Ishikawa (cell line): ENCODE results near the gene WNT3A.

Experiments
- CEBPB ChIP-seq: IDR thresholded peaks from 2 replicates; pipeline ENCODE4 v1.6.1; 2012
- CREB1 ChIP-seq: IDR thresholded peaks from 2 replicates; pipeline ENCODE4 v1.6.1; 2012; ENCODE audit warnings: low read depth
- EGR1 ChIP-seq: IDR thresholded peaks from 2 replicates; pipeline ENCODE4 v1.6.1; 2012
- EP300 ChIP-seq: IDR thresholded peaks from 2 replicates; pipeline ENCODE4 v1.6.1; 2012; ENCODE audit warnings: borderline replicate concordance
- FOXM1 ChIP-seq: IDR thresholded peaks from 2 replicates; pipeline ENCODE4 v1.6.1; 2012; ENCODE audit warnings: low read depth, borderline replicate concordance
- NFIC ChIP-seq: IDR thresholded peaks from 2 replicates; pipeline ENCODE4 v1.6.1; 2012
- RAD21 ChIP-seq: IDR thresholded peaks from 2 replicates; pipeline ENCODE4 v1.6.1; 2012; ENCODE audit warnings: low read depth
- TAF1 ChIP-seq: IDR thresholded peaks from 2 replicates; pipeline ENCODE4 v1.6.1; 2012; ENCODE audit warnings: low read depth, mild to moderate bottlenecking
- TCF12 ChIP-seq: IDR thresholded peaks from 2 replicates; pipeline ENCODE4 v1.6.1; 2012; ENCODE audit warnings: low read depth
- TEAD4 ChIP-seq: IDR thresholded peaks from 2 replicates; pipeline ENCODE4 v1.6.1; 2012
- YY1 ChIP-seq: IDR thresholded peaks from 2 replicates; pipeline ENCODE4 v1.6.1; 2012; ENCODE audit warnings: low read depth
- ZBTB7A ChIP-seq: IDR thresholded peaks from 2 replicates; pipeline ENCODE4 v1.6.1; 2012; ENCODE audit warnings: low read depth
- TF ChIP-seq, protein P1 (sequence below): IDR thresholded peaks from 2 replicates; pipeline ENCODE4 v1.6.1; 2012
- TF ChIP-seq, protein P2 (sequence below): IDR thresholded peaks from 2 replicates; pipeline ENCODE4 v1.6.1; 2012; ENCODE audit warnings: low read depth, mild to moderate bottlenecking
- TF ChIP-seq, protein P3 (sequence below): IDR thresholded peaks from 2 replicates; pipeline ENCODE4 v1.6.1; 2012

Gene WNT3A

DNA sequence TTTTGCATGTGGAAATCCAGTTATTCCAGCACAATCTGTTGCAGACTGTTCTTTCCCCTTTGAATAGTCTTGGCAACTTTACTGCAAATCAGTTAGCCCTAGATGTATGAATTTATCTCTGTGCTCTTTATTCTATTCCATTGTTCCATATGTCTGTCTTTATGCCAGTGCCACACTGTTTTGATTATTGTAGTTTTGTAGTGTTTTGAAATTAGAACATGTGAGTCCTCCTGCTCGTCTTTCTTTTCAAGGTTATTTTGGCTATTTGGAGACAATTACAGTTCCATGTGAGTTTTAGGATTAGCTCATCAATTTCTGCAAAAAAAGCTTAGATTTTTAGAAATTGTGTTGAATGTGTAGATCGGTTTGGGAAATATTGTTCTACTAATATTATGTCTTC lies 26.6 kb downstream of the WNT3A start:
- TF ChIP-seq, protein P1, sequence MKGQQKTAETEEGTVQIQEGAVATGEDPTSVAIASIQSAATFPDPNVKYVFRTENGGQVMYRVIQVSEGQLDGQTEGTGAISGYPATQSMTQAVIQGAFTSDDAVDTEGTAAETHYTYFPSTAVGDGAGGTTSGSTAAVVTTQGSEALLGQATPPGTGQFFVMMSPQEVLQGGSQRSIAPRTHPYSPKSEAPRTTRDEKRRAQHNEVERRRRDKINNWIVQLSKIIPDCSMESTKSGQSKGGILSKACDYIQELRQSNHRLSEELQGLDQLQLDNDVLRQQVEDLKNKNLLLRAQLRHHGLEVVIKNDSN, result no peak
- no peak for TF ChIP-seq TEAD4
- TF ChIP-seq RAD21, result no peak
- no peak for TF ChIP-seq YY1
- TF ChIP-seq, protein P2, sequence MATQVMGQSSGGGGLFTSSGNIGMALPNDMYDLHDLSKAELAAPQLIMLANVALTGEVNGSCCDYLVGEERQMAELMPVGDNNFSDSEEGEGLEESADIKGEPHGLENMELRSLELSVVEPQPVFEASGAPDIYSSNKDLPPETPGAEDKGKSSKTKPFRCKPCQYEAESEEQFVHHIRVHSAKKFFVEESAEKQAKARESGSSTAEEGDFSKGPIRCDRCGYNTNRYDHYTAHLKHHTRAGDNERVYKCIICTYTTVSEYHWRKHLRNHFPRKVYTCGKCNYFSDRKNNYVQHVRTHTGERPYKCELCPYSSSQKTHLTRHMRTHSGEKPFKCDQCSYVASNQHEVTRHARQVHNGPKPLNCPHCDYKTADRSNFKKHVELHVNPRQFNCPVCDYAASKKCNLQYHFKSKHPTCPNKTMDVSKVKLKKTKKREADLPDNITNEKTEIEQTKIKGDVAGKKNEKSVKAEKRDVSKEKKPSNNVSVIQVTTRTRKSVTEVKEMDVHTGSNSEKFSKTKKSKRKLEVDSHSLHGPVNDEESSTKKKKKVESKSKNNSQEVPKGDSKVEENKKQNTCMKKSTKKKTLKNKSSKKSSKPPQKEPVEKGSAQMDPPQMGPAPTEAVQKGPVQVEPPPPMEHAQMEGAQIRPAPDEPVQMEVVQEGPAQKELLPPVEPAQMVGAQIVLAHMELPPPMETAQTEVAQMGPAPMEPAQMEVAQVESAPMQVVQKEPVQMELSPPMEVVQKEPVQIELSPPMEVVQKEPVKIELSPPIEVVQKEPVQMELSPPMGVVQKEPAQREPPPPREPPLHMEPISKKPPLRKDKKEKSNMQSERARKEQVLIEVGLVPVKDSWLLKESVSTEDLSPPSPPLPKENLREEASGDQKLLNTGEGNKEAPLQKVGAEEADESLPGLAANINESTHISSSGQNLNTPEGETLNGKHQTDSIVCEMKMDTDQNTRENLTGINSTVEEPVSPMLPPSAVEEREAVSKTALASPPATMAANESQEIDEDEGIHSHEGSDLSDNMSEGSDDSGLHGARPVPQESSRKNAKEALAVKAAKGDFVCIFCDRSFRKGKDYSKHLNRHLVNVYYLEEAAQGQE, result no peak
- no peak for TF ChIP-seq EP300
- no peak for TF ChIP-seq ZBTB7A
- TF ChIP-seq NFIC, result no peak
- TF ChIP-seq CREB1, result no peak

DNA sequence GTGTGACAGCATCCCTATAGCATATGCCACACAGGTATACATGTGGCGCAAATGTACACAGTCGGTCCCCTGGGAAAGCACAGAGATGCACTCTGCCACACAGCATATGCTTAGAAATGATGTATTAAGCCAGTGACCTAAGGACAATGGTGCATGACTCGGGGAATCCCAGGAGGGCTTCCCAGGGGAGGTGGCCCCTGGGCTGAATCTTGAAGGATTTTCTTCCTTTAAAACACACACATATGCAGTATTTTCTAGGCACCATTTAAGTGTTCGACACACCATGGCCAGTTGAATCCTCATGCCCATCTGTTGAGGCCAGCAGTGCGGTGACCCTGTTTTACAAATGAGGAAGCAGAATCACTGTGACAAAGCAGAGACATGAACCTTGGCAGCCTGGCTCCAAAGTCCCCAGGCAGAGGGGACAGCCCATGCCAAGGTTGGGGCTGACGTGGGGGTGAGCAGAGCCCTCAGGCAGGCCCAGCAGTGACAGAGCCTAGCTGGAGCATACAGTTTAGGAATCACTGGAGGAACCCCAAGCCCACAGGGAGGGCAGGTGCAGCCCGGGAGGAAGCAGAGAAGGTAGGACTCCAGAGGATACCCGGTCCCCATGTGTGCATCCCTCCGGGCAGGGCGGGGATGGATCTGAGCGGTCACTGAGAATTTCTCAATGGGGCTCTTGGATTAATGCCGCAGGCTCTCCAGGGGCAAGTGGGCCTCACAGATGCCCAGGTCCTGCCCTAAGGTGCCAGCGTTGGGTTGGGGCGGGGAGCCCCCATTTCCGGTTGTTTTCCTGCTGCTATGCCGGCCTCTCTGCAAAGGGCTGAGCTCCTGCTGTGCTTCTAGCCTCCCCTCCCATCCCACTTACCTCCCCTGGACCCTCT lies 28.4 kb downstream of the WNT3A start:
- TF ChIP-seq, protein P1, result no peak
- TF ChIP-seq CREB1, result no peak
- TF ChIP-seq FOXM1, result no peak
- TF ChIP-seq, protein P3, sequence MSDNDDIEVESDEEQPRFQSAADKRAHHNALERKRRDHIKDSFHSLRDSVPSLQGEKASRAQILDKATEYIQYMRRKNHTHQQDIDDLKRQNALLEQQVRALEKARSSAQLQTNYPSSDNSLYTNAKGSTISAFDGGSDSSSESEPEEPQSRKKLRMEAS, result no peak
- TF ChIP-seq NFIC, result no peak
- no peak for TF ChIP-seq RAD21
- no peak for TF ChIP-seq TAF1
- TF ChIP-seq EGR1, result no peak
- no peak for TF ChIP-seq ZBTB7A
- TF ChIP-seq, protein P2, result no peak
- no peak for TF ChIP-seq TCF12
- no peak for TF ChIP-seq EP300
- no peak for TF ChIP-seq YY1
- TF ChIP-seq TEAD4, result no peak
- no peak for TF ChIP-seq CEBPB

DNA sequence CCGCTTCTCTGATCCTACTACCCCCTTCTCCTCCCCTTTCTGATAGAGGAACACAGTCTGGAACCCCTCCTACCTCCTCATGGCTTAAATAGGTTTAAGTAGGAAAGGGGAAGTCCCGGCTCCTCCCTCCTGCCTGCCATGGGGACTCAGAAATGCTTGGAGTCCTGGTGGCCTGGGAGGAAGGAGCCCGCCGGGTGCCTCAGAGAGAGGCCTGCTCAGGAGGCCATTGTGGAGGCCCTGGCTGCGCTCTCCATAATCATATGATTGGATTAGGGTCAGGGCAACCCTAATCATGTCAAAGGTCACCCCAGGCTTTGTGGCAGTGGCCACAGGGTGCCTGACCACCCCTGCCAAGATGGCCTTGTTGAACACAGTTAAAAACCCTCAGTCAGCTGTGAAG lies 29.0 kb downstream of the WNT3A start:
- TF ChIP-seq CREB1 (no peak), EGR1 (no peak), YY1 (no peak), NFIC (no peak), EP300 (no peak), FOXM1 (no peak), TCF12 (no peak), RAD21 (no peak), CEBPB (no peak), TAF1 (no peak), TEAD4 (no peak), ZBTB7A (no peak)
- TF ChIP-seq, protein P1, result no peak
- TF ChIP-seq, protein P2, result no peak
- TF ChIP-seq, protein P3, result no peak
